GM19438 (cell line): ENCODE data around the gene USHBP1.
A peak's percentile ranks its signal among the peaks of the same experiment; 100 is the strongest.

Source experiments
- ATAC-seq: cut with Tn5 transposase; IDR thresholded peaks from one replicate; pipeline ENCODE4 v1.9.1; 2021; ENCODE audit warnings: low read depth; ENCODE audit not compliant: unreplicated experiment

The USHBP1 gene

GRCh38 chr19:17242431-17243208, 21.9 kb downstream of the USHBP1 start:
- no peak for ATAC-seq

GRCh38 chr19:17240826-17241399, 23.6 kb downstream of the USHBP1 start:
- ATAC-seq, result no peak

GRCh38 chr19:17240062-17240752, 24.3 kb downstream of the USHBP1 start:
- ATAC-seq, result no peak

GRCh38 chr19:17237747-17238706, 26.5 kb downstream of the USHBP1 start:
- ATAC-seq, result no peak

- ATAC-seq, result no peak
Observed at GRCh38 chr19:17236811-17237543, 27.6 kb downstream of the USHBP1 start.

- peak; percentile 31 for ATAC-seq
Observed at GRCh38 chr19:17235971-17236777, 28.4 kb downstream of the USHBP1 start.

GRCh38 chr19:17235300-17235970, 29.1 kb downstream of the USHBP1 start:
- ATAC-seq, result peak; percentile 61

GRCh38 chr19:17234911-17235299, 29.6 kb downstream of the USHBP1 start:
- peak; percentile 64 for ATAC-seq

- ATAC-seq, result no peak
Observed at GRCh38 chr19:17232258-17232657, 32.3 kb downstream of the USHBP1 start.

GRCh38 chr19:17229890-17230289, 34.7 kb downstream of the USHBP1 start:
- ATAC-seq, result no peak

GRCh38 chr19:17227798-17228367, 36.7 kb downstream of the USHBP1 start:
- no peak for ATAC-seq

- ATAC-seq, result peak; percentile 93
Observed at GRCh38 chr19:17226002-17226933, 38.3 kb downstream of the USHBP1 start, which contains the start of gene OCEL1. Gene OCEL1, plus strand, starts transcription at chr19:17226226. Its CDS starts 22 bp downstream, at chr19:17226248.

GRCh38 chr19:17225053-17225452, 39.5 kb downstream of the USHBP1 start:
- ATAC-seq, result no peak

GRCh38 chr19:17220207-17220758, 44.3 kb downstream of the USHBP1 start:
- ATAC-seq, result no peak

- ATAC-seq, result no peak
Observed at GRCh38 chr19:17219286-17219685, 45.3 kb downstream of the USHBP1 start.

- ATAC-seq, result no peak
Observed at GRCh38 chr19:17216058-17216670, 48.4 kb downstream of the USHBP1 start.
